ENCODE measurements around the gene CUL4A.
A peak's percentile ranks its signal among the peaks of the same experiment; 100 is the strongest.

Gene CUL4A

GRCh38 chr13:113208421-113209335, 735 bp upstream of the CUL4A start, which contains the start of gene PCID2:
Gene PCID2 (minus strand): TSS chr13:113208669. CDS start chr13:113208634, 35 bp downstream.
- Histone ChIP-seq H3K9me3 (ENCODE audit: insufficient read depth, low read depth, low read length) (no peaks in the 10 kb centered on the region), H3K36me3 (ENCODE audit: insufficient read depth, low read length) (peaks cover 36% of the 10 kb centered on the region), H3K4me1 (ENCODE audit: insufficient read depth, low read length) (peaks cover 14% of the 10 kb centered on the region), H3K27ac (ENCODE audit: low read depth, low read length) (peak within 1 kb of the TSS; percentile 99), H3K9ac (ENCODE audit: low read depth, low read length) (peak within 1 kb of the TSS; percentile 97), H3K4me3 (ENCODE audit: low read length) (peak within 1 kb of the TSS; percentile 88), H3K27me3 (ENCODE audit: insufficient read depth, low read length) (no peaks in the 10 kb centered on the region)
- WGBS: 1% methylated on average over 103 of the region's 103 CpGs

GRCh38 chr13:113209759-113210421, 477 bp downstream of the CUL4A start:
- WGBS: under 1% methylated on average over 67 of the region's 67 CpGs
- Histone ChIP-seq H3K9me3 (ENCODE audit: insufficient read depth, low read depth, low read length) (no peaks in the 10 kb centered on the region), H3K4me1 (ENCODE audit: insufficient read depth, low read length) (peaks cover 14% of the 10 kb centered on the region), H3K36me3 (ENCODE audit: insufficient read depth, low read length) (peaks cover 38% of the 10 kb centered on the region), H3K4me3 (ENCODE audit: low read length) (peak overlapping the region; percentile 88), H3K27me3 (ENCODE audit: insufficient read depth, low read length) (no peaks in the 10 kb centered on the region), H3K9ac (ENCODE audit: low read depth, low read length) (peak overlapping the region; percentile 93), H3K27ac (ENCODE audit: low read depth, low read length) (peak overlapping the region; percentile 89)

- Histone ChIP-seq H3K4me3 (ENCODE audit: low read length) (peak overlapping the region; percentile 88), H3K4me1 (ENCODE audit: insufficient read depth, low read length) (peaks cover 15% of the 10 kb centered on the region), H3K9ac (ENCODE audit: low read depth, low read length) (peak overlapping the region; percentile 93; the same call in 1 of the 2 replicates), H3K27me3 (ENCODE audit: insufficient read depth, low read length) (no peaks in the 10 kb centered on the region), H3K36me3 (ENCODE audit: insufficient read depth, low read length) (peaks cover 33% of the 10 kb centered on the region), H3K9me3 (ENCODE audit: insufficient read depth, low read depth, low read length) (no peaks in the 10 kb centered on the region), H3K27ac (ENCODE audit: low read depth, low read length) (no peak overlapping the region)
- 97% methylated on average over 6 of the region's 6 CpGs for WGBS
Measured at GRCh38 chr13:113210833-113211232, 1.4 kb downstream of the CUL4A start.

GRCh38 chr13:113211774-113212173, 2.4 kb downstream of the CUL4A start:
- Histone ChIP-seq H3K36me3 (ENCODE audit: insufficient read depth, low read length) (peaks cover 24% of the 10 kb centered on the region), H3K9ac (ENCODE audit: low read depth, low read length) (no peak overlapping the region), H3K4me3 (ENCODE audit: low read length) (0 out of 2 replicates have a peak overlapping the region, but pooled peaks have one; percentile 12), H3K27me3 (ENCODE audit: insufficient read depth, low read length) (no peaks in the 10 kb centered on the region), H3K4me1 (ENCODE audit: insufficient read depth, low read length) (peaks cover 24% of the 10 kb centered on the region), H3K9me3 (ENCODE audit: insufficient read depth, low read depth, low read length) (no peaks in the 10 kb centered on the region), H3K27ac (ENCODE audit: low read depth, low read length) (no peak overlapping the region)
- 86% methylated on average over 10 of the region's 10 CpGs for WGBS

- H3K9ac ChIP-seq (ENCODE audit: low read depth, low read length): peak overlapping the region; percentile 51
- peak overlapping the region; percentile 15 for H3K4me3 ChIP-seq (ENCODE audit: low read length)
- H3K27me3 ChIP-seq (ENCODE audit: insufficient read depth, low read length): no peaks in the 10 kb centered on the region
- H3K27ac ChIP-seq (ENCODE audit: low read depth, low read length): peak overlapping the region; percentile 63
- WGBS: 47% methylated on average over 7 of the region's 7 CpGs
- no peaks in the 10 kb centered on the region for H3K9me3 ChIP-seq (ENCODE audit: insufficient read depth, low read depth, low read length)
- H3K36me3 ChIP-seq (ENCODE audit: insufficient read depth, low read length): peaks cover 46% of the 10 kb centered on the region
- peaks cover 22% of the 10 kb centered on the region for H3K4me1 ChIP-seq (ENCODE audit: insufficient read depth, low read length)
Measured at GRCh38 chr13:113216254-113217048, 7.0 kb downstream of the CUL4A start.

- 98% methylated on average over 3 of the region's 3 CpGs for WGBS
Measured at GRCh38 chr13:113218586-113218985, 9.2 kb downstream of the CUL4A start.

GRCh38 chr13:113219256-113219940, 10.0 kb downstream of the CUL4A start:
- H3K9me3 ChIP-seq (ENCODE audit: insufficient read depth, low read depth, low read length): no peaks in the 10 kb centered on the region
- no peak overlapping the region for H3K4me3 ChIP-seq (ENCODE audit: low read length)
- 93% methylated on average over 14 of the region's 14 CpGs for WGBS
- H3K9ac ChIP-seq (ENCODE audit: low read depth, low read length): no peak overlapping the region
- no peaks in the 10 kb centered on the region for H3K27me3 ChIP-seq (ENCODE audit: insufficient read depth, low read length)
- peaks cover 22% of the 10 kb centered on the region for H3K4me1 ChIP-seq (ENCODE audit: insufficient read depth, low read length)
- H3K36me3 ChIP-seq (ENCODE audit: insufficient read depth, low read length): peaks cover 58% of the 10 kb centered on the region
- H3K27ac ChIP-seq (ENCODE audit: low read depth, low read length): no peak overlapping the region

More at GRCh38 chr13:113218586-113218985, 9.2 kb downstream of the CUL4A start:
- no peak overlapping the region for H3K27ac ChIP-seq (ENCODE audit: low read depth, low read length)
- no peak overlapping the region for H3K4me3 ChIP-seq (ENCODE audit: low read length)
- H3K9ac ChIP-seq (ENCODE audit: low read depth, low read length): no peak overlapping the region
- H3K9me3 ChIP-seq (ENCODE audit: insufficient read depth, low read depth, low read length): no peaks in the 10 kb centered on the region
- peaks cover 22% of the 10 kb centered on the region for H3K4me1 ChIP-seq (ENCODE audit: insufficient read depth, low read length)
- peaks cover 54% of the 10 kb centered on the region for H3K36me3 ChIP-seq (ENCODE audit: insufficient read depth, low read length)
- H3K27me3 ChIP-seq (ENCODE audit: insufficient read depth, low read length): no peaks in the 10 kb centered on the region

GRCh38 chr13:113220141-113220598, 10.8 kb downstream of the CUL4A start:
- Histone ChIP-seq H3K4me3 (ENCODE audit: low read length) (no peak overlapping the region), H3K36me3 (ENCODE audit: insufficient read depth, low read length) (peaks cover 66% of the 10 kb centered on the region), H3K4me1 (ENCODE audit: insufficient read depth, low read length) (peaks cover 22% of the 10 kb centered on the region), H3K9me3 (ENCODE audit: insufficient read depth, low read depth, low read length) (no peaks in the 10 kb centered on the region), H3K9ac (ENCODE audit: low read depth, low read length) (no peak overlapping the region), H3K27me3 (ENCODE audit: insufficient read depth, low read length) (no peaks in the 10 kb centered on the region), H3K27ac (ENCODE audit: low read depth, low read length) (no peak overlapping the region)
- 94% methylated on average over 13 of the region's 13 CpGs for WGBS

- Histone ChIP-seq H3K4me1 (ENCODE audit: insufficient read depth, low read length) (peaks cover 20% of the 10 kb centered on the region), H3K9me3 (ENCODE audit: insufficient read depth, low read depth, low read length) (no peaks in the 10 kb centered on the region), H3K27ac (ENCODE audit: low read depth, low read length) (no peak overlapping the region), H3K36me3 (ENCODE audit: insufficient read depth, low read length) (peaks cover 73% of the 10 kb centered on the region), H3K9ac (ENCODE audit: low read depth, low read length) (no peak overlapping the region), H3K4me3 (ENCODE audit: low read length) (no peak overlapping the region), H3K27me3 (ENCODE audit: insufficient read depth, low read length) (no peaks in the 10 kb centered on the region)
- 96% methylated on average over 7 of the region's 7 CpGs for WGBS
Measured at GRCh38 chr13:113220877-113221276, 11.5 kb downstream of the CUL4A start.

- Histone ChIP-seq H3K4me3 (ENCODE audit: low read length) (no peak overlapping the region), H3K27me3 (ENCODE audit: insufficient read depth, low read length) (no peaks in the 10 kb centered on the region), H3K9ac (ENCODE audit: low read depth, low read length) (no peak overlapping the region), H3K4me1 (ENCODE audit: insufficient read depth, low read length) (no peaks in the 10 kb centered on the region), H3K27ac (ENCODE audit: low read depth, low read length) (no peak overlapping the region), H3K36me3 (ENCODE audit: insufficient read depth, low read length) (peaks cover 94% of the 10 kb centered on the region), H3K9me3 (ENCODE audit: insufficient read depth, low read depth, low read length) (no peaks in the 10 kb centered on the region)
- 96% methylated on average over 7 of the region's 7 CpGs for WGBS
Measured at GRCh38 chr13:113223070-113223469, 13.7 kb downstream of the CUL4A start.

Measured in HUES64 (cell line).